H1 (cell line): ENCODE results near the gene CSNK1G2.

Experiments
- CBX8 ChIP-seq: fragments of 300-800, 300-1000 bp; sonication (generic); IDR thresholded peaks from 2 replicates; pipeline ENCODE4 v1.7.1; 2016; ENCODE audit warnings: low read depth, low read length, borderline replicate concordance
- CEBPB ChIP-seq: IDR thresholded peaks from 2 replicates; pipeline ENCODE4 v1.6.1; 2012; ENCODE audit warnings: low read depth, low read length
- CHD2 ChIP-seq: IDR thresholded peaks from 2 replicates; pipeline ENCODE4 v1.6.1; 2012; ENCODE audit warnings: low read length, improper control_type of control experiment
- CTCF ChIP-seq, 3 experiments: IDR thresholded peaks; 1 replicate in 2 of 3; 2 replicates in 1 of 3; pipeline versions ENCODE4 v1.5.1 to v1.6.1; 2011; ENCODE audit warnings: low read length in 3 of 3, mild to moderate bottlenecking in 3 of 3, inconsistent platforms in 2 of 3, low read depth in 1 of 3, moderate library complexity in 1 of 3; ENCODE audit not compliant: insufficient read depth in 1 of 3; ENCODE audit errors: control extremely low read depth in 1 of 3
- EP300 ChIP-seq, 2 experiments: IDR thresholded peaks; 1 replicate in 1 of 2; 2 replicates in 1 of 2; pipeline ENCODE4 v1.6.1; 2011 to 2012; ENCODE audit warnings: low read depth in 2 of 2, low read length in 2 of 2, mild to moderate bottlenecking in 2 of 2, borderline replicate concordance in 1 of 2, inconsistent platforms in 1 of 2, moderate library complexity in 1 of 2
- EZH2 ChIP-seq: fragments of 200-600 bp; sonication (generic); IDR thresholded peaks from 2 replicates; pipeline ENCODE4 v1.7.1; 2012; ENCODE audit warnings: low read depth, mild to moderate bottlenecking, moderate library complexity, low read length, inconsistent platforms; ENCODE audit not compliant: severe bottlenecking
- POLR2A ChIP-seq, 2 experiments: IDR thresholded peaks; 1 replicate in 1 of 2; 2 replicates in 1 of 2; pipeline ENCODE4 v1.6.1; 2011; ENCODE audit warnings: low read depth in 2 of 2, low read length in 2 of 2, mild to moderate bottlenecking in 2 of 2; ENCODE audit errors: control extremely low read depth in 1 of 2
- RXRA ChIP-seq: IDR thresholded peaks from 2 replicates; pipeline ENCODE4 v1.6.1; 2011; ENCODE audit warnings: low read depth, mild to moderate bottlenecking, low read length, moderate library complexity; ENCODE audit not compliant: insufficient read depth

- TF ChIP-seq CTCF (IDR thresholded peaks at IDR 0.05; ENCODE audit: control extremely low read depth in 1 of 3, insufficient read depth in 1 of 3, low read depth in 1 of 3, low read length in 3 of 3) (no peak), EZH2 (no peak), CBX8 (no peak), EP300 (IDR thresholded peaks at IDR 0.05; ENCODE audit: borderline replicate concordance in 1 of 2, low read depth in 2 of 2, low read length in 2 of 2) (no peak), POLR2A (IDR thresholded peaks at IDR 0.05; ENCODE audit: control extremely low read depth in 1 of 2, low read depth in 2 of 2, low read length in 2 of 2) (no peak), CHD2 (no peak), RXRA (no peak), CEBPB (no peak)
Measured at GRCh38 chr19:1921326-1921725, 19.6 kb upstream of the CSNK1G2 start.
